ENCODE measurements around the gene TRUB1.

TRUB1 gene

GRCh38 chr10:114982989-114983388 lies 45.0 kb downstream of the TRUB1 start:
- TF ChIP-seq, protein P1, sequence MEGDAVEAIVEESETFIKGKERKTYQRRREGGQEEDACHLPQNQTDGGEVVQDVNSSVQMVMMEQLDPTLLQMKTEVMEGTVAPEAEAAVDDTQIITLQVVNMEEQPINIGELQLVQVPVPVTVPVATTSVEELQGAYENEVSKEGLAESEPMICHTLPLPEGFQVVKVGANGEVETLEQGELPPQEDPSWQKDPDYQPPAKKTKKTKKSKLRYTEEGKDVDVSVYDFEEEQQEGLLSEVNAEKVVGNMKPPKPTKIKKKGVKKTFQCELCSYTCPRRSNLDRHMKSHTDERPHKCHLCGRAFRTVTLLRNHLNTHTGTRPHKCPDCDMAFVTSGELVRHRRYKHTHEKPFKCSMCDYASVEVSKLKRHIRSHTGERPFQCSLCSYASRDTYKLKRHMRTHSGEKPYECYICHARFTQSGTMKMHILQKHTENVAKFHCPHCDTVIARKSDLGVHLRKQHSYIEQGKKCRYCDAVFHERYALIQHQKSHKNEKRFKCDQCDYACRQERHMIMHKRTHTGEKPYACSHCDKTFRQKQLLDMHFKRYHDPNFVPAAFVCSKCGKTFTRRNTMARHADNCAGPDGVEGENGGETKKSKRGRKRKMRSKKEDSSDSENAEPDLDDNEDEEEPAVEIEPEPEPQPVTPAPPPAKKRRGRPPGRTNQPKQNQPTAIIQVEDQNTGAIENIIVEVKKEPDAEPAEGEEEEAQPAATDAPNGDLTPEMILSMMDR (IDR thresholded peaks at IDR 0.05; ENCODE audit: low read length) = no peak
- TF ChIP-seq EZH2phosphoT487 (IDR thresholded peaks at IDR 0.05; ENCODE audit: low read length) = no peak
- no peak for TF ChIP-seq EZH2 (optimal IDR thresholded peaks at IDR 0.05; ENCODE audit: low read depth, low read length)
- Histone ChIP-seq H3K9me3 (replicated peaks; ENCODE audit: insufficient read depth, low read length) (no peaks in the 10 kb centered on the region), H4K20me1 (ENCODE audit: insufficient read depth, low read length) (no peaks in the 10 kb centered on the region), H2AFZ (ENCODE audit: low read length) (no peak overlapping the region), H3K27ac (ENCODE audit: low read length) (no peak overlapping the region), H3K9ac (ENCODE audit: low read length) (no peak overlapping the region), H3K4me1 (ENCODE audit: low read length) (no peaks in the 10 kb centered on the region), H3K4me2 (ENCODE audit: low read depth, low read length) (no peak overlapping the region), H3K79me2 (ENCODE audit: low read length) (no peaks in the 10 kb centered on the region), H3F3A (ENCODE audit: insufficient read depth, low read length) (no peaks in the 10 kb centered on the region), H3K4me3 (ENCODE audit: low read length) (no peak overlapping the region), H3K27me3 (replicated peaks; ENCODE audit: insufficient read depth, low read length) (no peaks in the 10 kb centered on the region), H3K9me2 (replicated peaks; ENCODE audit: insufficient read depth, low read length) (no peaks in the 10 kb centered on the region), H3K36me3 (replicated peaks; ENCODE audit: insufficient read depth, low read length) (no peaks in the 10 kb centered on the region; the same call in 1 of the 2 replicates)
- no peak for DNase-seq

- H3F3A ChIP-seq (ENCODE audit: insufficient read depth, low read length) = no peaks in the 10 kb centered on the region
- H3K27ac ChIP-seq (ENCODE audit: low read length) = no peak overlapping the region
- no peak for DNase-seq
- H3K4me1 ChIP-seq (ENCODE audit: low read length) = no peaks in the 10 kb centered on the region
- TF ChIP-seq EZH2 (optimal IDR thresholded peaks at IDR 0.05; ENCODE audit: low read depth, low read length) (no peak), EZH2phosphoT487 (IDR thresholded peaks at IDR 0.05; ENCODE audit: low read length) (no peak)
- TF ChIP-seq, protein P1 (IDR thresholded peaks at IDR 0.05; ENCODE audit: low read length) = no peak
- no peaks in the 10 kb centered on the region for H3K27me3 ChIP-seq (replicated peaks; ENCODE audit: insufficient read depth, low read length)
- H3K79me2 ChIP-seq (ENCODE audit: low read length) = no peaks in the 10 kb centered on the region
- no peak overlapping the region for H3K9ac ChIP-seq (ENCODE audit: low read length)
- H2AFZ ChIP-seq (ENCODE audit: low read length) = no peak overlapping the region
- no peaks in the 10 kb centered on the region for H3K36me3 ChIP-seq (replicated peaks; ENCODE audit: insufficient read depth, low read length)
- no peak overlapping the region for H3K4me3 ChIP-seq (ENCODE audit: low read length)
- no peak overlapping the region for H3K4me2 ChIP-seq (ENCODE audit: low read depth, low read length)
- no peaks in the 10 kb centered on the region for H3K9me2 ChIP-seq (replicated peaks; ENCODE audit: insufficient read depth, low read length)
- no peaks in the 10 kb centered on the region for H4K20me1 ChIP-seq (ENCODE audit: insufficient read depth, low read length)
- no peaks in the 10 kb centered on the region for H3K9me3 ChIP-seq (replicated peaks; ENCODE audit: insufficient read depth, low read length)
Observed at GRCh38 chr10:114987995-114988394, 50.0 kb downstream of the TRUB1 start.

DNA sequence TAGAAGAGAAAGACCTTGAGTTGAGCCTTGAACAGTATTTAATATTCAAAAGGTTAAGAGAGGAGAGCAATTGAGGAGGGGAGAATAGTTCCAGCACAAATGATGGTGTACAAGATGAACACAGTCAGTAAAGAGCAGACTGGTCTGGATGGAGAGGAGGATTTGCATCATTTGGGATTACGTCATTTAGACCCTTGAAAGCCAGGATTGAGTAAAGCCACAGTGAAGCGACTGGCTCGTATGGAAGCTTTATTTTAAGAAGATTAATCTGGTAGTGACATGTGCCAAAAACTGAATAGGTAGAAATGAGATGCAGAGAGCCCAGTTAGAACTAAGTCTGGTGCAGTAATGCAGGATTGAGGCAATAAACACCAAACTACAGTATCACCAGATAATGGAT lies 52.6 kb downstream of the TRUB1 start:
- Histone ChIP-seq H3K9me2 (replicated peaks; ENCODE audit: insufficient read depth, low read length) (no peaks in the 10 kb centered on the region), H3K79me2 (ENCODE audit: low read length) (no peaks in the 10 kb centered on the region), H2AFZ (ENCODE audit: low read length) (no peak overlapping the region), H3K4me2 (ENCODE audit: low read depth, low read length) (no peak overlapping the region), H3K27ac (ENCODE audit: low read length) (no peak overlapping the region), H4K20me1 (ENCODE audit: insufficient read depth, low read length) (no peaks in the 10 kb centered on the region), H3F3A (ENCODE audit: insufficient read depth, low read length) (no peaks in the 10 kb centered on the region), H3K4me1 (ENCODE audit: low read length) (no peaks in the 10 kb centered on the region), H3K9me3 (replicated peaks; ENCODE audit: insufficient read depth, low read length) (no peaks in the 10 kb centered on the region), H3K36me3 (replicated peaks; ENCODE audit: insufficient read depth, low read length) (no peaks in the 10 kb centered on the region), H3K27me3 (replicated peaks; ENCODE audit: insufficient read depth, low read length) (no peaks in the 10 kb centered on the region), H3K9ac (ENCODE audit: low read length) (no peak overlapping the region), H3K4me3 (ENCODE audit: low read length) (no peak overlapping the region)
- TF ChIP-seq EZH2 (optimal IDR thresholded peaks at IDR 0.05; ENCODE audit: low read depth, low read length) = no peak
- TF ChIP-seq, protein P1 (IDR thresholded peaks at IDR 0.05; ENCODE audit: low read length) = no peak
- no peak for TF ChIP-seq EZH2phosphoT487 (IDR thresholded peaks at IDR 0.05; ENCODE audit: low read length)
- no peak for DNase-seq
